Thyroid gland (tissue), 4 donors: Measurements from ENCODE around the gene FTH1. TPM values are rescaled to one million over a fixed set of nuclear protein-coding genes. Genes with fewer than 3 reads are reported as not detected.

ENCODE experiments used
- DNase-seq, 2 donors: peaks; one replicate each; pipeline ENCODE4 v3.0.0-alpha.2; 2019
- H3K27ac ChIP-seq, 3 donors: fragments of 200-600 bp; sonication (generic); 1 replicate in 2 of 3; 2 replicates in 1 of 3; pipeline ENCODE4 v1.5.1; 2016 to 2019; ENCODE audit warnings: mild to moderate bottlenecking in 1 of 3, moderate library complexity in 1 of 3
- H3K27me3 ChIP-seq: fragments of 200-600 bp; sonication (generic); one replicate; pipeline ENCODE4 v1.5.1; 2019
- H3K36me3 ChIP-seq, 2 donors: fragments of 200-600 bp; sonication (generic); one replicate each; pipeline ENCODE4 v1.5.1; 2016 to 2019
- H3K4me1 ChIP-seq, 2 donors: fragments of 200-600 bp; sonication (generic); one replicate each; pipeline ENCODE4 v1.5.1; 2017 to 2019
- H3K4me3 ChIP-seq, 3 donors: fragments of 200-600 bp; sonication (generic); replicated peaks in 1 of 3; 1 replicate in 2 of 3; 2 replicates in 1 of 3; pipeline ENCODE4 v1.5.1; 2016; ENCODE audit warnings: mild to moderate bottlenecking in 1 of 3
- H3K9me3 ChIP-seq: fragments of 200-600 bp; sonication (generic); one replicate; pipeline ENCODE4 v1.5.1; 2017
- CTCF ChIP-seq, 6 experiments: fragments of 200-600 bp in 3 of 6; fragments of 450-650 bp in 3 of 6; sonication (generic) in 3 of 6; IDR thresholded peaks; one replicate each; pipeline ENCODE4 v1.5.1; 2016 to 2019; ENCODE audit warnings: antibody characterized with exemption in 6 of 6, mild to moderate bottlenecking in 2 of 6, inconsistent platforms in 1 of 6, moderate library complexity in 1 of 6
- POLR2A ChIP-seq, 2 donors: fragments of 450-650 bp; IDR thresholded peaks; one replicate each; pipeline ENCODE4 v1.6.1; 2017; ENCODE audit warnings: antibody characterized with exemption in 2 of 2, mild to moderate bottlenecking in 2 of 2, moderate library complexity in 1 of 2
- WGBS, 2 donors: methylation state at CpG; one replicate each; pipeline ENCODE4 v1.1.5; 2017; 5-methylcytosine and 5-hydroxymethylcytosine counted together
- intact Hi-C: fragments of 100-400 bp; cut with DNase I; formaldehyde crosslinking; loops from one replicate; pipeline ENCODE4 v1.15.1; 2023
- small RNA-seq: library from RNA; depleted of rRNA; stranded (forward); fragments of <200 nt; gene quantifications from one replicate; pipeline ENCODE3, GENCODE V24; 2016
- total RNA-seq, 4 donors: library from RNA; depleted of rRNA; stranded (reverse); fragments of >200 nt; gene quantifications; one replicate each; pipeline ENCODE4 v1.2.3, GENCODE V29; 2016

FTH1 gene
- total RNA-seq, 4 donors from 2014 or later = 2,377 to 4,120 (median 2,918) TPM

GRCh38 chr11:61916737-61917333 lies 50.6 kb downstream of the FTH1 start:
- 2 to 4% methylated on average over 9 to 12 of the region's 32 CpGs for WGBS, 2 donors
- peaks cover 3 to 43% of the 10 kb centered on the region in 2 donors for H3K4me1 ChIP-seq
- no peak for TF ChIP-seq CTCF (IDR thresholded peaks at IDR 0.05)
- TF ChIP-seq POLR2A (IDR thresholded peaks at IDR 0.05) = no peak
- peak overlapping the region; percentile 25 to 53 (median 47) for H3K4me3 ChIP-seq
- peak in 1 of 2 donors; percentile 21 for DNase-seq
- H3K9me3 ChIP-seq = no peaks in the 10 kb centered on the region
- intact Hi-C loops = no loop called here
- H3K36me3 ChIP-seq = no peaks in the 10 kb centered on the region
- peak overlapping the region; percentile 1 to 77 (median 49) for H3K27ac ChIP-seq
- H3K27me3 ChIP-seq = no peaks in the 10 kb centered on the region

GRCh38 chr11:61914471-61915171 lies 52.8 kb downstream of the FTH1 start:
- TF ChIP-seq POLR2A (IDR thresholded peaks at IDR 0.05) (no peak), CTCF (IDR thresholded peaks at IDR 0.05) (no peak)
- H3K36me3 ChIP-seq = no peaks in the 10 kb centered on the region
- no peak overlapping the region for H3K27ac ChIP-seq
- no peak overlapping the region for H3K4me3 ChIP-seq
- H3K4me1 ChIP-seq = peaks cover 0 to 42% of the 10 kb centered on the region in 2 donors
- no peaks in the 10 kb centered on the region for H3K27me3 ChIP-seq
- intact Hi-C loops = no loop called here
- WGBS, 2 donors = 83 to 88% methylated on average over 4 to 6 of the region's 7 CpGs
- H3K9me3 ChIP-seq = no peaks in the 10 kb centered on the region
- no peak for DNase-seq

Small RNA genes within 50 kb of the gene (small RNA-seq; reads per million reads assigned to genes)
- not detected for gene RNU6-1243P

Other genes starting within 250 kb of the FTH1 start
- under 1 TPM in 3 of 4 donors, not detected in 1; 0.11 to 0.83 (median 0.27) TPM for gene MYRF, start 215.0 kb downstream of the FTH1 start, total RNA-seq
- 10 to 100 TPM; 28.0 to 57.9 (median 48.1) TPM for gene TMEM258, start 175.0 kb downstream of the FTH1 start, total RNA-seq
- 1 to 10 TPM; 4.1 to 6.3 (median 5.2) TPM for gene FEN1, start 174.7 kb downstream of the FTH1 start, total RNA-seq
- 10 to 100 TPM in 3 of 4 donors, 1 to 10 TPM in 1; 6.8 to 17.3 (median 13.9) TPM for gene FADS1, start 150.6 kb downstream of the FTH1 start, total RNA-seq
- 1 to 10 TPM; 2.8 to 9.3 (median 7.0) TPM for gene FADS2, start 139.3 kb downstream of the FTH1 start, total RNA-seq
- 10 to 100 TPM; 25.2 to 37.6 (median 31.2) TPM for gene FADS3, start 76.1 kb downstream of the FTH1 start, total RNA-seq
- gene RAB3IL1, start 50.1 kb downstream of the FTH1 start, total RNA-seq = 10 to 100 TPM in 3 of 4 donors, 1 to 10 TPM in 1; 6.5 to 27.7 (median 15.2) TPM
- 1 to 10 TPM in 3 of 4 donors, under 1 TPM in 1; 0.67 to 3.3 (median 1.9) TPM for gene BEST1, start 17.3 kb downstream of the FTH1 start, total RNA-seq
- gene INCENP, start 156.4 kb upstream of the FTH1 start, total RNA-seq = 10 to 100 TPM; 16.9 to 99.4 (median 42.4) TPM
- gene SCGB1D1, start 222.6 kb upstream of the FTH1 start, total RNA-seq = not detected
- 10 to 100 TPM in 1 of 4 donors, 1 to 10 TPM in 1, not detected in 2; 4.5 to 14.1 TPM for gene SCGB2A1, start 241.0 kb upstream of the FTH1 start, total RNA-seq